ENCODE measurements around the gene RNASE8. TPM values are rescaled to one million over a fixed set of nuclear protein-coding genes. Genes with fewer than 3 reads are reported as not detected.

The RNASE8 gene
- total and polyA plus RNA-seq, 2 of the 8 experiments (the other 6 are each of a cell fraction or from before 2014, with no cell fraction given), result not detected

DNA sequence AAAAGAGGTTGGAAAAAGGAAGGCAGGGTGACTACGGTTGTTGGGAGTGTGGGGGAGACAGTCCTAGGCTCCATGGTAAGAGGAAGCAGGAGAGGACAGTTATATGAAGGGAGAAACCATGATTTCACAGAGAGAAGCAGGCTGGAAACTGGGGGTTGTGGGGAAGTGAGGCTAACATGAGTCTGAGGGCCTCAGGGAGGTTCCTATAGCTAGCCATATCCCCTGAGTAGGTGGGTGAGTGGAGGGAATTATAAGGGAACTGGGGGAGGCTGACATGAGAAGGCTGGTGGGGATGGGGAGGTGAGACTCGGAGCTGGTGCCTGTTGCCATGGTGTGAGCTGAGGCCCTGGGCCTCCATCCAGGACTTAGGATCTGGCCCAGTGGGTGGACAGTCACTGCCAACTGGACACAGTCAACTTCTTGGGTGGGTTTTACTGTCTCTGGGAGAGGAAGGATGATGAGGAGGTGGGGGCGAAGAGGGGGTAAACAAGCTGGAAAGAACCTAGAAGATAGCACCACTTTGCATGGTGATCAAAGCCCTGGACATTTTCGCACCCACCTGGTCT is 24.4 kb upstream of the RNASE8 start (continued):
- TF ChIP-seq, protein P1, sequence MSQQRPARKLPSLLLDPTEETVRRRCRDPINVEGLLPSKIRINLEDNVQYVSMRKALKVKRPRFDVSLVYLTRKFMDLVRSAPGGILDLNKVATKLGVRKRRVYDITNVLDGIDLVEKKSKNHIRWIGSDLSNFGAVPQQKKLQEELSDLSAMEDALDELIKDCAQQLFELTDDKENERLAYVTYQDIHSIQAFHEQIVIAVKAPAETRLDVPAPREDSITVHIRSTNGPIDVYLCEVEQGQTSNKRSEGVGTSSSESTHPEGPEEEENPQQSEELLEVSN (IDR thresholded peaks at IDR 0.05), result no peak
- TF ChIP-seq TCF12 (IDR thresholded peaks at IDR 0.05; ENCODE audit: low read depth, low read length) (no peak), POU5F1 (IDR thresholded peaks at IDR 0.05; ENCODE audit: low read depth, low read length) (no peak), KDM5A (IDR thresholded peaks at IDR 0.05; ENCODE audit: low read length) (no peak), SIRT6 (IDR thresholded peaks at IDR 0.05; ENCODE audit: low read length) (no peak), FOSL1 (IDR thresholded peaks at IDR 0.05; ENCODE audit: insufficient read depth, low read depth, low read length) (no peak), PHF8 (conservative IDR thresholded peaks at IDR 0.05; ENCODE audit: low read depth, low read length) (no peak)
- TF ChIP-seq, protein P2, sequence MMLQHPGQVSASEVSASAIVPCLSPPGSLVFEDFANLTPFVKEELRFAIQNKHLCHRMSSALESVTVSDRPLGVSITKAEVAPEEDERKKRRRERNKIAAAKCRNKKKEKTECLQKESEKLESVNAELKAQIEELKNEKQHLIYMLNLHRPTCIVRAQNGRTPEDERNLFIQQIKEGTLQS (IDR thresholded peaks at IDR 0.05; ENCODE audit: insufficient read depth, low read depth, low read length), result no peak
- TF ChIP-seq, protein P3, sequence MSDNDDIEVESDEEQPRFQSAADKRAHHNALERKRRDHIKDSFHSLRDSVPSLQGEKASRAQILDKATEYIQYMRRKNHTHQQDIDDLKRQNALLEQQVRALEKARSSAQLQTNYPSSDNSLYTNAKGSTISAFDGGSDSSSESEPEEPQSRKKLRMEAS (IDR thresholded peaks at IDR 0.05), result no peak
